Uterus (tissue), 2 donors: ENCODE results near the gene UBAP1.
"Not testable (repeated sequence)": the region's sequence is repeated elsewhere in the genome, so short reads cannot be mapped to it uniquely, and the experiment has no call there.

Source experiments
- POLR2A ChIP-seq, 2 donors: fragments of 450-650 bp; IDR thresholded peaks; one replicate each; pipeline ENCODE4 v1.6.1; 2016; ENCODE audit warnings: antibody characterized with exemption in 2 of 2, mild to moderate bottlenecking in 1 of 2, moderate library complexity in 1 of 2
- TF ChIP-seq, protein P1 (sequence below), 4 experiments: fragments of 200-600 bp in 2 of 4; fragments of 450-650 bp in 2 of 4; sonication (generic) in 2 of 4; IDR thresholded peaks; one replicate each; pipeline ENCODE4 v1.5.1; 2016 to 2019; ENCODE audit warnings: antibody characterized with exemption in 4 of 4, mild to moderate bottlenecking in 2 of 4, moderate library complexity in 1 of 4

DNA sequence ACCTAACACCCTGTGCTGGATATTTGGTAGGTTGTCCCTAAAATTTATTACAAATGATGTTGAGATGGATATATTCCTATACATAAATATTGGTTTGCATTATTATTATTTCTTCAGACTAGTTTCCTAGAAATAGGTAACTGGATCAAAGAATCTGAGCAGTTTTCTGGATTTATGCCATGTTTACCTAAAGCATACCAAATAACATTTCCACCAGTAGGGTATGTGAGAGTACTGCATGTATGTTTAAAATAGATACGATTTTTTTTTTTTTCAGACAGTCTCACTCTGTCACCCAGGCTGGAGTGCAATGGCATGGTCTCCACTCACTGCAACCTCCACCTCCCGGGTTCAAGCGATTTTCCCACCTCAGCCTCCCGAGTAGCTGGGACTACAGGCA lies 68.9 kb downstream of the UBAP1 start:
- TF ChIP-seq, protein P1, sequence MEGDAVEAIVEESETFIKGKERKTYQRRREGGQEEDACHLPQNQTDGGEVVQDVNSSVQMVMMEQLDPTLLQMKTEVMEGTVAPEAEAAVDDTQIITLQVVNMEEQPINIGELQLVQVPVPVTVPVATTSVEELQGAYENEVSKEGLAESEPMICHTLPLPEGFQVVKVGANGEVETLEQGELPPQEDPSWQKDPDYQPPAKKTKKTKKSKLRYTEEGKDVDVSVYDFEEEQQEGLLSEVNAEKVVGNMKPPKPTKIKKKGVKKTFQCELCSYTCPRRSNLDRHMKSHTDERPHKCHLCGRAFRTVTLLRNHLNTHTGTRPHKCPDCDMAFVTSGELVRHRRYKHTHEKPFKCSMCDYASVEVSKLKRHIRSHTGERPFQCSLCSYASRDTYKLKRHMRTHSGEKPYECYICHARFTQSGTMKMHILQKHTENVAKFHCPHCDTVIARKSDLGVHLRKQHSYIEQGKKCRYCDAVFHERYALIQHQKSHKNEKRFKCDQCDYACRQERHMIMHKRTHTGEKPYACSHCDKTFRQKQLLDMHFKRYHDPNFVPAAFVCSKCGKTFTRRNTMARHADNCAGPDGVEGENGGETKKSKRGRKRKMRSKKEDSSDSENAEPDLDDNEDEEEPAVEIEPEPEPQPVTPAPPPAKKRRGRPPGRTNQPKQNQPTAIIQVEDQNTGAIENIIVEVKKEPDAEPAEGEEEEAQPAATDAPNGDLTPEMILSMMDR (IDR thresholded peaks at IDR 0.05), result not testable (repeated sequence)
- not testable (repeated sequence) for TF ChIP-seq POLR2A (IDR thresholded peaks at IDR 0.05)
